ENCODE results near the gene TRAIP.

DNA sequence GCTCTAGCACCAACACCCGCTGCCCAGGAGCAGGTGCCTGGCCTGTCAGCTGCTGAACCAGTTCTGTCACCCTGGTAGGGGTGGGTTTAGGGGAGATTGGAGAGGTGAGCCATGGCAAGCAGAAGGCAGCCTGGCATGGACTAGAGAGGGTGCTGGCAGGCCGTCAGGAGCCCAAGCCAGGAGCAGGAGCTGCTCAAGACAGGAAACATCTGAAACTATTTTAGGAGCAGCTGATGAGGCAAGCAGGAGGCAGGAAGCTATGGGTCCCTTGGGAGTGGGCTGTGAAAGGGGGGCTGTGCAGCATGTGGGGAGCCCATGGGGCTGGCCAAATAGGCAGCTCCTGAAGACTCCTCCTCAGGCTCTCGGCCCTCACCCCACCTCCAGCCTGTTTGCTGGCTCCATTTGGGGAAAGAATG lies 51.0 kb downstream of the TRAIP start:
- TF ChIP-seq CTCF (IDR thresholded peaks at IDR 0.05; ENCODE audit: low read depth, low read length) (no peak), EZH2phosphoT487 (IDR thresholded peaks at IDR 0.05; ENCODE audit: low read depth) (no peak)
